Neural progenitor cell (in vitro differentiated cells): Measurements from ENCODE around the gene ARHGDIA. TPM values are rescaled to one million over a fixed set of nuclear protein-coding genes. Genes with fewer than 3 reads are reported as not detected.

Experiments used
- DNase-seq: peaks from one replicate; pipeline ENCODE4 v3.0.0-alpha.2; 2016; ENCODE audit warnings: low spot score
- H2AFZ ChIP-seq: fragments of 200-600 bp; sonication (generic); replicated peaks from 2 replicates; pipeline ENCODE4 v1.6.1; 2016; ENCODE audit warnings: antibody characterized with exemption
- H3F3A ChIP-seq: fragments of 200-600 bp; sonication (generic); 2 replicates; pipeline ENCODE4 v1.6.1; 2016; ENCODE audit warnings: antibody characterized with exemption, low read depth
- H3K27ac ChIP-seq: fragments of 200-600 bp; sonication (generic); 2 replicates; pipeline ENCODE4 v1.5.1; 2016; ENCODE audit warnings: mild to moderate bottlenecking
- H3K27me3 ChIP-seq: fragments of 200-600 bp; sonication (generic); 2 replicates; pipeline ENCODE4 v1.6.1; 2016; ENCODE audit warnings: mild to moderate bottlenecking, moderate library complexity
- H3K36me3 ChIP-seq: fragments of 200-600 bp; sonication (generic); 2 replicates; pipeline ENCODE4 v1.5.1; 2016
- H3K4me1 ChIP-seq: fragments of 200-600 bp; sonication (generic); 2 replicates; pipeline ENCODE4 v1.6.1; 2016; ENCODE audit warnings: mixed run types
- H3K4me2 ChIP-seq: fragments of 200-600 bp; sonication (generic); 2 replicates; pipeline ENCODE4 v1.6.1; 2016
- H3K4me3 ChIP-seq: fragments of 200-600 bp; sonication (generic); 2 replicates; pipeline ENCODE4 v1.5.1; 2016
- H3K79me2 ChIP-seq: fragments of 200-600 bp; sonication (generic); 2 replicates; pipeline ENCODE4 v1.6.1; 2016; ENCODE audit warnings: low read depth
- H3K9ac ChIP-seq: fragments of 200-600 bp; sonication (generic); 2 replicates; pipeline ENCODE4 v1.6.1; 2016
- H3K9me3 ChIP-seq: fragments of 200-600 bp; sonication (generic); 2 replicates; pipeline ENCODE4 v1.5.1; 2016; ENCODE audit warnings: low read depth
- H4K20me1 ChIP-seq: fragments of 200-600 bp; sonication (generic); 2 replicates; pipeline ENCODE4 v1.6.1; 2016; ENCODE audit warnings: low read depth
- H3K27ac Mint-ChIP-seq: 3 replicates; pipeline ENCODE4 v1.8.0; 2021; ENCODE audit warnings: mixed read lengths
- H3K27me3 Mint-ChIP-seq: 2 replicates; pipeline ENCODE4 v1.8.0; 2022; ENCODE audit warnings: low read depth, mild to moderate bottlenecking, inconsistent platforms, moderate library complexity, mixed read lengths; ENCODE audit not compliant: insufficient read depth
- H3K36me3 Mint-ChIP-seq: 3 replicates; pipeline ENCODE4 v1.8.0; 2021; ENCODE audit warnings: mixed read lengths
- H3K4me1 Mint-ChIP-seq: 3 replicates; pipeline ENCODE4 v1.8.0; 2021; ENCODE audit warnings: mixed read lengths
- H3K4me3 Mint-ChIP-seq: 3 replicates; pipeline ENCODE4 v1.8.0; 2021; ENCODE audit warnings: mild to moderate bottlenecking, moderate library complexity, mixed read lengths
- H3K9me3 Mint-ChIP-seq: 3 replicates; pipeline ENCODE4 v1.8.0; 2020; ENCODE audit warnings: mixed read lengths
- EZH2 ChIP-seq: fragments of 200-600 bp; sonication (generic); IDR thresholded peaks from 2 replicates; pipeline ENCODE4 v1.6.1; 2017; ENCODE audit warnings: antibody characterized with exemption, mild to moderate bottlenecking, moderate library complexity
- EZH2phosphoT487 ChIP-seq: fragments of 200-600 bp; sonication (generic); IDR thresholded peaks from 2 replicates; pipeline ENCODE4 v1.6.1; 2017; ENCODE audit warnings: antibody characterized with exemption
- total RNA-seq: library from RNA; depleted of rRNA; stranded (reverse); fragments of >200 nt; gene quantifications from 2 replicates; pipeline ENCODE4 v1.2.3, GENCODE V29; 2015; ENCODE audit warnings: low replicate concordance
- TF ChIP-seq, protein P1 (sequence below): fragments of 200-600 bp; sonication (generic); IDR thresholded peaks from 2 replicates; pipeline ENCODE4 v1.5.1; 2017; ENCODE audit warnings: antibody characterized with exemption, mild to moderate bottlenecking

The ARHGDIA gene
- total RNA-seq, 1 donor from 2014 or later: 25.1 TPM

DNA sequence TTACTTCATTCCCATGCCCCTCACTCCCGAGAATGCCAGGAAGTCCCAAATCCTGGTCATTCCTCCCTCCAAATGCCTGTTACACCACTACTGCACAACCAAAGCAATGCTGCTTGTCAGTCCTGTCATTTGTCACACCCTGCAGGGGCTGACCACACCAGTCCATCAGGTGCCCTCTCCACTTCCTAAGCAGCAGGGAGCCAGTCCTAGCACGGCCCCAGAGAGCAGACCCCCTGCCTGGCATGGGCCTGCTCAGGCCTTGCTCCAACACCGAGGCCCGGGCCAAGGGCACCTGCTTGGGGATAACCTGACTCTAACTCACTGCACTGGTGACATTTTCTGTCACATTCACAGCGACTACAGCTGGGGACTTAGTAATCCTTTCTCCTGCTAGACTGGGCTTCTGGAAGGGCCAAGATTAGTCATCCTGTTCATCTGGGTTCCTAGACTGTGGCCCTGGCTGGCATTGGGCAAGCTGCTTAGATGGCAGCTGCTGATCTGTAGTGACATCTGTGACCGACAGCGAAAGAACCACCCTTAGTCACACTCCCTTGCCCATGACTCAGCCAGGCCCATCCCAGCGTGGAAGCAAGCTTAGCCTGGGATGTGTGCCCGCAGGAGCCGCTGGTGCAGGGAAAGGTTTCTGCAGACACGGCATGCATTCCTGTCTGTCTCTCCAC is 14.9 kb upstream of the ARHGDIA start:
- Mint-ChIP-seq H3K36me3 (peaks cover 32% of the 10 kb centered on the region), H3K27me3 (peaks cover 5% of the 10 kb centered on the region), H3K9me3 (no peaks in the 10 kb centered on the region), H3K4me3 (no peak overlapping the region), H3K27ac (no peak overlapping the region), H3K4me1 (peaks cover 16% of the 10 kb centered on the region)
- DNase-seq: no peak
- H3K4me2 ChIP-seq: no peak overlapping the region
- peaks cover 7% of the 10 kb centered on the region for H3K4me1 ChIP-seq
- no peak overlapping the region for H3K27ac ChIP-seq
- H2AFZ ChIP-seq: no peak overlapping the region
- peaks cover 17% of the 10 kb centered on the region for H3F3A ChIP-seq
- TF ChIP-seq EZH2: no peak
- TF ChIP-seq, protein P1, sequence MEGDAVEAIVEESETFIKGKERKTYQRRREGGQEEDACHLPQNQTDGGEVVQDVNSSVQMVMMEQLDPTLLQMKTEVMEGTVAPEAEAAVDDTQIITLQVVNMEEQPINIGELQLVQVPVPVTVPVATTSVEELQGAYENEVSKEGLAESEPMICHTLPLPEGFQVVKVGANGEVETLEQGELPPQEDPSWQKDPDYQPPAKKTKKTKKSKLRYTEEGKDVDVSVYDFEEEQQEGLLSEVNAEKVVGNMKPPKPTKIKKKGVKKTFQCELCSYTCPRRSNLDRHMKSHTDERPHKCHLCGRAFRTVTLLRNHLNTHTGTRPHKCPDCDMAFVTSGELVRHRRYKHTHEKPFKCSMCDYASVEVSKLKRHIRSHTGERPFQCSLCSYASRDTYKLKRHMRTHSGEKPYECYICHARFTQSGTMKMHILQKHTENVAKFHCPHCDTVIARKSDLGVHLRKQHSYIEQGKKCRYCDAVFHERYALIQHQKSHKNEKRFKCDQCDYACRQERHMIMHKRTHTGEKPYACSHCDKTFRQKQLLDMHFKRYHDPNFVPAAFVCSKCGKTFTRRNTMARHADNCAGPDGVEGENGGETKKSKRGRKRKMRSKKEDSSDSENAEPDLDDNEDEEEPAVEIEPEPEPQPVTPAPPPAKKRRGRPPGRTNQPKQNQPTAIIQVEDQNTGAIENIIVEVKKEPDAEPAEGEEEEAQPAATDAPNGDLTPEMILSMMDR: no peak
- no peak for TF ChIP-seq EZH2phosphoT487
- H3K9me3 ChIP-seq: no peaks in the 10 kb centered on the region
- H3K27me3 ChIP-seq: no peaks in the 10 kb centered on the region
- H3K9ac ChIP-seq: no peak overlapping the region
- H4K20me1 ChIP-seq: peaks cover 18% of the 10 kb centered on the region
- peaks cover 41% of the 10 kb centered on the region for H3K79me2 ChIP-seq
- no peak overlapping the region for H3K4me3 ChIP-seq
- peaks cover 12% of the 10 kb centered on the region for H3K36me3 ChIP-seq

- H3K27ac ChIP-seq: no peak overlapping the region
- no peaks in the 10 kb centered on the region for H3K27me3 ChIP-seq
- H3K4me2 ChIP-seq: no peak overlapping the region
- H3K79me2 ChIP-seq: peaks cover 35% of the 10 kb centered on the region
- H3K36me3 Mint-ChIP-seq: peaks cover 32% of the 10 kb centered on the region
- H3K4me3 ChIP-seq: no peak overlapping the region
- H3K4me3 Mint-ChIP-seq: no peak overlapping the region
- H3K9me3 Mint-ChIP-seq: no peaks in the 10 kb centered on the region
- H3K36me3 ChIP-seq: peaks cover 12% of the 10 kb centered on the region
- no peak overlapping the region for H2AFZ ChIP-seq
- no peak for DNase-seq
- H4K20me1 ChIP-seq: peaks cover 14% of the 10 kb centered on the region
- H3F3A ChIP-seq: peaks cover 16% of the 10 kb centered on the region
- H3K4me1 Mint-ChIP-seq: peaks cover 14% of the 10 kb centered on the region
- TF ChIP-seq EZH2 (no peak), EZH2phosphoT487 (no peak)
- TF ChIP-seq, protein P1: no peak
- peaks cover 7% of the 10 kb centered on the region for H3K4me1 ChIP-seq
- peaks cover 5% of the 10 kb centered on the region for H3K27me3 Mint-ChIP-seq
- no peak overlapping the region for H3K9ac ChIP-seq
- H3K27ac Mint-ChIP-seq: no peak overlapping the region
- H3K9me3 ChIP-seq: no peaks in the 10 kb centered on the region
These were observed 14.3 kb upstream of the ARHGDIA start for GRCh38 chr17:81885454-81885853.

DNA sequence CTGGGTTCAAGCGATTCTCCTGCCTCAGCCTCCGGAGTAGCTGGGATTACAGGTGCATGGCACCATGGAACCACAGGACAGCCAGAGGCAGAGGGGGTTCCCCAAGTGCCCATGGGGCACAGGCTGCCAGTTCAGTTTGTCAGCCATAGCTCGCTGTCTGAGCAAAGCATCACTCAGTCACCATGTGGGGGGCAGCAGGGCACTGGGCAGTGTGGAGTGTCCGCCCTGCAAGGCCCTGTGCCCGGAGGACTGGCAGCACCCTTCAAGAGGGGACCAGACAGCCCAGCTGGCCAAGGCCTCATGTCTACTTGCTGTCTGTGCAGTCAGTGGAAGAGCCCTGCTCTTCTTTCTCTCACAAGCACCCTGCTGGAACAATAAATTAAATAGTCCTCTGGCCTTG is 13.8 kb upstream of the ARHGDIA start:
- Histone ChIP-seq H4K20me1 (peaks cover 9% of the 10 kb centered on the region), H3K36me3 (peaks cover 10% of the 10 kb centered on the region)
- H3K4me3 Mint-ChIP-seq: no peak overlapping the region

More for the DNA sequence above, 13.8 kb upstream of the ARHGDIA start:
- TF ChIP-seq, protein P1: no peak
- TF ChIP-seq EZH2phosphoT487: no peak
- no peak for TF ChIP-seq EZH2
- H3K79me2 ChIP-seq: peaks cover 31% of the 10 kb centered on the region
- no peak overlapping the region for H2AFZ ChIP-seq
- H3K4me1 ChIP-seq: peaks cover 3% of the 10 kb centered on the region
- Mint-ChIP-seq H3K27ac (no peak overlapping the region), H3K9me3 (no peaks in the 10 kb centered on the region), H3K4me1 (peaks cover 10% of the 10 kb centered on the region), H3K36me3 (peaks cover 32% of the 10 kb centered on the region), H3K27me3 (peaks cover 5% of the 10 kb centered on the region)
- H3F3A ChIP-seq: peaks cover 11% of the 10 kb centered on the region
- no peak overlapping the region for H3K27ac ChIP-seq
- no peak overlapping the region for H3K4me2 ChIP-seq
- no peak overlapping the region for H3K9ac ChIP-seq
- no peaks in the 10 kb centered on the region for H3K9me3 ChIP-seq
- no peaks in the 10 kb centered on the region for H3K27me3 ChIP-seq
- DNase-seq: no peak
- H3K4me3 ChIP-seq: no peak overlapping the region
